Measurements from ENCODE around the gene AHSA1.
"Not testable (repeated sequence)": the region's sequence is repeated elsewhere in the genome, so short reads cannot be mapped to it uniquely, and the experiment has no call there.

AHSA1 gene

GRCh38 chr14:77457522-77458248 lies at the start of gene AHSA1, which contains the start of gene VIPAS39:
Gene AHSA1 (plus strand): TSS chr14:77458093. CDS start chr14:77458190, 97 bp downstream.
Gene VIPAS39 (minus strand): TSS chr14:77457601. CDS start chr14:77454102, 3,499 bp downstream.
- peak; percentile 97 for DNase-seq

GRCh38 chr14:77409131-77409533 lies 48.8 kb upstream of the AHSA1 start:
- DNase-seq, result peak; percentile 1

GRCh38 chr14:77415403-77416030 lies 42.4 kb upstream of the AHSA1 start:
- not testable (repeated sequence) for DNase-seq

GRCh38 chr14:77416098-77416497 lies 41.8 kb upstream of the AHSA1 start:
- not testable (repeated sequence) for DNase-seq

- no peak for DNase-seq
Measured at GRCh38 chr14:77416836-77417235, 41.1 kb upstream of the AHSA1 start.

DNA sequence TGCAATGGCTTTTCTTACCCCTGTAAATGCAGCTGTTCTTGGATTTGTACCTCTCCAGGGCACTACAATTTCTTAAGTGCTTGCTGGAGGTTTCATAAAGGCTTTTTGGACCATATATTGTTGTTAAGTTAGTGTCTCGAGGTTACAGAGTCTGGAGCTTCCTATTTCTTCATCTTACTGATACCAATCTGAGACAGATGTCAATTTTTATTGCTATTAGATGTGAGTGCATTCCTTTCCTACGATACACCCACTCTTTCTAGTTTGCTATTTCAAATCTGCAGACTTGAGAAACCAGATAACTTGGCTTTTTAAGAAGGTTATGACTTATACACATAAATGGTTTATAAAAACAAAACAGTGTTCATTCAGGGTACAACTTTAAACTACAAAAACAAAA lies 36.7 kb upstream of the AHSA1 start:
- DNase-seq, result no peak

DNA sequence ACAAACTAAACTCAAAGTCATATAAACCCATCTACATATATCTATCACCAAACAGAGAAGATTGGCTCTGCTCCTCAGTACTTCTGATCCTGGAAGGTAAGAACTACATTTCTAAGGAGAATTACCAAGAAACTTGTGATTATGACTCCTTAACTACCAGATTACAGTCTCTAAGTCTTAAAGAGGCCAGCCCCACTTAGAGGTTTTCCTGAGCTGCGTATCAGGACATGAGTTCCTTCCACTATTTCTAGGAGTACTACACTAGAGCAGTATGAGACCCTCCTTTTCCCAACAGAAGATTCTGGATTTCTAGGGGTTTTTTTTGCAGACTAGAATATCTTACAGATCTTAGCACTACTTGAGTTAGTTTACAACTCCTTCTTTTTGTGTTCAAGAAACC lies 34.5 kb upstream of the AHSA1 start, which contains the start of gene NOXRED1:
Gene NOXRED1 (minus strand): TSS at position 101 of the 400 bp plus-strand sequence. CDS start 634 bp downstream, outside the sequence.
- DNase-seq, result no peak

DNA sequence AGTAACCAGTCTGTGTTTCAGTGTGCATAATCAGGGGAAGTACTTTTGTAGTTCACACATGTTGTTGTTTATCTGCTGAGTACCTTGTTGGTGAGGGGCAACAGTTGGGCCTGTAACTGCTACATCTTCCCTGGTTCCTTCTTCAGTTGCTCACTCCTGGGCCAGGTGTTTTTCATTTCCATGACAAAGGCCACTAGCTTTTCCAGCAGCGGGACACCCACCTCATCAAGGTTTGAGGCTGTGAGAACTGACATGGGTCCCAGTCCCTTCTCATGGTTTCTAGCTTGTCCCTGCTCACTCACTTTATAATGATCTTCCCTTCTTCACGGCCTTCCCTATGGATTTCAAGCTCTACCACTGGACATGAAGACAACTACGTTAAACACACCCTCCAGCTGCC lies 33.0 kb upstream of the AHSA1 start:
- DNase-seq, result no peak

DNA sequence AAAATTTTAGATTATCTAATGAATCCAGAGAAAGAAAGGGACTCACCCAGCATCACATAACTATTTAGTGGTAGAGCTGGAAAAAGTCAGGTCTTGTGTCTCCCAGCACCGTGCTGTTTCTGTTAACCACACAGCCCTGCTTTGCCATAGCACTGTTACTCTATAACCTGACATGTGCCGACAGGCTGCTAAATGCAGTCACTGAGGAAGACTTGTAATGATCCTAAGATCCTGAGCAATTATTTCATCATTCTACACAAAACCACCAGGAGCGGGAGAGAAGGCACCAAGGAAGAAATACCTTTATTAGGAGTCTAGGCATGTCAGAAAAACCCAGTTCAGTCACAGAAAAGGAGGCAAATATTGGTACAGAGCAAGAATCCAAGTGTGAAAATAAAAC lies 31.5 kb upstream of the AHSA1 start:
- no peak for DNase-seq

DNA sequence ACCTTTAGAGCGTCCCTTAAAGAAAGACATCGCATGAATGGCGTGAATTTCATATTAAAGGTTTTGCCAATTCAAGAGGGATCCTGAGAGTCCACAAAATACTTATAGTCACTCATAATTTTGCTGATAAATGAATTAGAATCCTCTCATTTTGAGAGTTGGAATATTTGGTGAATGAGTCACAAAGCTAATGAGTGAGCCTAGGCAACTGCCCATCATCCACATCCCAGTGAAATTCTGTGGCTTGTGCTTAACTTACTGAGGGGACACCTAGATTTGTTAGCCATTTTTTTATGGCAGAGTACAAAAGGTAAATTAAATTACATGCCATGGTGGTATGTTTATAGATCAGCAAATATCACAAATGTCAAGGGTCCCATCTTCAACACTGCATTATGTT lies 21.9 kb upstream of the AHSA1 start:
- no peak for DNase-seq

DNA sequence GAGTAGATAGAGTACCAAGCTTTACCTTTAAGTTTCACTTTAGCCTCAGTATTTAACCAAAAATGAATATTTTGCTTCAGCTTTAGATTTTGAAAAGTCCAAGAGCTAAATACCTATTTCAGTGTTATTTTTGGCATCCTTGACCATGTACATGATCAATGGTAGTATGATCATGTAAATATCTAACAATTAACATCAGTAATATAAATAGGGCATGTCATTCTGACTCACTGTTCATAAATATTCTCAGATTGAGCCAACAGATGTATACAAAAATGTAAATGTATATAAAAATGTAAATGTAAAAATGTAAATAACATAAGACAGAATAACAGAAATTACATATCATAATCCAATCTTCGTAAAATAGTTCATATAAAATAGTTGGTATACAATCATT lies 19.3 kb upstream of the AHSA1 start:
- no peak for DNase-seq

DNA sequence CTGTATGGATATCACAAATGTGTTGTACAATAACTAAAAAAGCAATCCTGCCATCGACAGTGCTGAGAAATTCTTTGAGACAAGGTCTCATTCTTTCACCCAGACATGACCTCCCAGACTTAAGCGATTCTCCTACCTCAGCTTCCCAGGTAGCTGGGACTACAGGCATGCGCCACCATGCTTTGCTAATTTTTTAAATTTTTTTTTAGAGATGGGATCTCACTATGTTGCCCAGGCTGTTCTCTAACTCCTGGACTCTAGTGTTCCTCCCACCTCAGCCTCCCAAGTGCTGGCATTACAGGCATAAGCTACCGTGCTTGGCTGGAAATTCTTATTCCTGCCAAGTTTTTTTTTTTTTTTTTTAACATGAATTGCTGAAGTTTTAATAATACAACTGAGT lies 18.0 kb upstream of the AHSA1 start:
- DNase-seq, result no peak

GRCh38 chr14:77442196-77442595 lies 15.7 kb upstream of the AHSA1 start:
- DNase-seq, result no peak

DNA sequence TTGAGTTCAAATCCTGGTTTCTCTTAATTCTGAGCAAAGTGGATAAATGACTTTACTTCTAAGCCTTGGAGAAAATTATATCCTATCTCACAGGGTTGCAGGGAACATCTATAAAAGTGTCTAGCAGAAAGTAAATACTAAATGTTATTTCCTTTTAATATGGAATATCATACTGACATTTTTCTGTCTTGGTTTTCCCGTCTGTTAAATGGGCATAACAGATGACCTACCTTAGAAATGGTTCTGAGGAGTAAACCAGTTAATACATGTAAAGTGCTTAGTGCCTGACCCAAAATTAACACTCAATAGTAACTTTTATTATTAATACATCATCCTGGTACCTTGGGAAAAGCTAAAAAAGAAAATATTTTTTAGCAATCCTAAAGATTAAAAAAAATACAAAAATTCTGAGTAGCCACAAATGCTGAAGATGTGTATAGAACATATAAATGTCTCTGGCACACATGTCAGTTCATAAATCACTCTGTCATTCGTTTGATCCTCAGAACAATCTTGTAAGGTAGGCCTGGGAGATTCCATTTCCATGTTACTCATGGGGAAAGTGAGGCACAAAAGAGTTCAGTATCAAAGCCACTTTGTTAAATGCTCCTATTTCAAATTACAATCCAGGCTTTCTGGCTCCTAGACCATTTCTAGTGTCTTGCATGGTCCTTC lies 1.8 kb upstream of the AHSA1 start:
- DNase-seq, result no peak

DNA sequence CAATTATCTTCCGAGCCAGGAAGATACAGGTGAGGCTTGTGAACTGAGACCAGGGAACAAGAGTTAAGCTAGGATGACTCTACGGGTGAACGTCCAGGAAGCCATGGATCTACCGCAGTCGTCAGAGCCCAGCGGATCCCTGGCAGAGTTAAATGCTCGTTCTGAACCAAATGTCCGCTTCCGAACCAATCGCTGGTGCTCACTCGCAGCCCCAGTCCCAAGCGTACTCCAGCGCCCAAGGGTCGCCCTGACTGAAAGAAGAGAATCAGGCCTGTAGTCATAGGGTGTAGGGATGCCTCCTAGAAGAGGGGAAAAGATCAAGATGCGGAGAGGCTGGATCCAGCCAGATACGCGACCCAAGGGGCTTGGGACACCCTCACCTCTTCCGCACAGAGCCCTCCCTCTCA lies 775 bp upstream of the AHSA1 start:
- DNase-seq, result no peak

DNA sequence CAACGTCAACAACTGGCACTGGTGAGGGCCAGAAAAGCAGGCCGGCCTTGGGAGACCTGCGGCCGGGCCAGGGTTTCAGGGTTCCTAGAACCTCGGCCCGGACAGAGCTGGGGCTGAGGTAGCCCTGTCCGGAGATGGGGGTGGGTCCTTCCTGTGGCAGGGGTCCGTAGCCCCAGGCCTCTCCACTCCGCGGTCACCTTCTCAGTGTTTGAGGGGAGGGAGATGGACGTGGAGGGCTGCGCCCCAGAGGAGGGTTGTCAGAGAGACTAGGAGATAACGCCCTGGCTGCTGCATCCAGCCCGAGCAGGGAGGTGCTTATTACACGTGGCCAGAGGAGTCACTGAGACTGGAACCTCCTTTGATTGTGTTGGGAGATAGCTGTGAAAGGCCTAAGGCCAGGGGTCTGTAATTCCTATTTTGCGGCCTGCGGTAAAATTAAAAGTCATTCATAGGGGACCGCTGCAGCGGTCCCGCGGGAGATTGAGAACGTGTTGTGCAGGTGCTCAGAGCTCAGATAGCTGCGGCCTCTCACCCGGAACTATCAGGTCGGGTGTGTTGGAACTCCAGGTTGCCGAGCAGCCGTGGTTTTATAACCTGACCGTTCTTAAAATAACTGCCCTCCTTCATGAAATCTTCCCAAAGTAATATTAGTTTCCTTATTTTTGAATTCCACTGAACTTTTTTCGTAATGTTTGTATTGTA lies 507 bp downstream of the AHSA1 start:
- no peak for DNase-seq

- DNase-seq, result peak; percentile 55
Measured at GRCh38 chr14:77459072-77459723, 1.3 kb downstream of the AHSA1 start.

- DNase-seq, result no peak
Measured at GRCh38 chr14:77467801-77468200, 9.9 kb downstream of the AHSA1 start.

GRCh38 chr14:77469067-77469505 lies 11.2 kb downstream of the AHSA1 start:
- no peak for DNase-seq

DNA sequence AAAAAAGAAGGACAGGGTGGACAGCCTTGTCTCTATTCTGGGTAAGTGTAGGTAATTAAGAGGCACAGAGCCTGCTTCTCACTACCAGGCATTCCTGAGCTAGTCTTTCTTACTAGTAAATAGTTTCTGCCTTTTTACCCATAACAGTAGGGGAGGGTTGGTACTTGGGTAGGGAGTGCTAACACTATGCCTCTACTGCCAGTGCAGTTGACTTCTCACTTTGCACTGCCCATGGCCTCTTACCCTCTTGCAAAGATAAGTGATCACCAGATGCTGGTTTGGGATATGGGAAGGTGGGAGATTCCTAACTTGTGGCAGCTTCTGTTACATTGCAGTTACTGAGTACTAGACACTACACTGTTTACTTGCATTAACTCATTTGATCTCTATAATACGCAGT lies 11.6 kb downstream of the AHSA1 start:
- no peak for DNase-seq

DNA sequence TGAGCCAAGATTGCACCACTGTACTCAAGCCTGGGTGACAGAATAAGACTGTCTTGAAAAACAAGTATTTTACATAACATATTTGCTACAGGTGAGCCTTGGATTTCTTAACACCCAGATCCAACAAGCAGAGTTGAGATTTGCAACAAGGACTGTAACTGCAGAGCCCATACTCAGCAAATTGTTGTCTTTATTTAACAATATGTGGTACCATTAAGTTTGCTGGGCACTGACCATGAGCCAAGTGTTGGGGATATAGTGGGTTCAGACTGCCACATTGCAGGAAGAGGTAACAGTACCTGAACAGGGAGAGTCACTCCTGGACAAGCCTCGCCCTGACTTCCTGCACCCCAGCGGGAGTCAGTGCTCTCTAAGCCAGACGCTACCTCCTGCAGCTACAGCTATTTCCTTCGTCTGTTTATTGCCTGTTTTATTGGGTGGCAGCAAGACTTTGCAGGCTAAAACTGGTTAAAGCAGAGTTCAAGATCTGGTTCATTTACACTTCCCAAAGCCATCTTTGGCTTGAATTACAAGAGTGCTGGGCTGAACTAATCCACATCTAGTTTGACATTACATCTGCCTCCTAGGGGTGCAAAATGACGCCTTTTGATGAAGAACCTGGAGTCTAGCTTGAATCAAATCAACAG lies 12.5 kb downstream of the AHSA1 start:
- no peak for DNase-seq

GRCh38 chr14:77473921-77474320 lies 16.0 kb downstream of the AHSA1 start:
- DNase-seq, result no peak

All from NCI-H1092 (cell line).